SKM-1 treated with dmso at 0.1 percent for 144 hours (cell line): ENCODE measurements around the gene POLR2L.

Source experiments
- DNase-seq: peaks from one replicate; lab custom pipeline; 2025; ENCODE audit not compliant: unreplicated experiment; lab: John Stamatoyannopoulos, UW

Gene POLR2L

GRCh38 chr11:855796-856195, 13.5 kb upstream of the POLR2L start:
- DNase-seq = no peak

GRCh38 chr11:855330-855674, 13.0 kb upstream of the POLR2L start:
- DNase-seq = no peak

- no peak for DNase-seq
Observed at GRCh38 chr11:854601-855329, 12.4 kb upstream of the POLR2L start.

- DNase-seq = no peak
Observed at GRCh38 chr11:853682-854448, 11.5 kb upstream of the POLR2L start.

GRCh38 chr11:852762-853161, 10.4 kb upstream of the POLR2L start:
- DNase-seq = no peak

- no peak for DNase-seq
Observed at GRCh38 chr11:850775-851763, 8.7 kb upstream of the POLR2L start.

- DNase-seq = no peak
Observed at GRCh38 chr11:849951-850774, 7.8 kb upstream of the POLR2L start.

- DNase-seq = no peak
Observed at GRCh38 chr11:849104-849824, 6.9 kb upstream of the POLR2L start.

- DNase-seq = no peak
Observed at GRCh38 chr11:848380-848931, 6.1 kb upstream of the POLR2L start.

GRCh38 chr11:847876-848275, 5.5 kb upstream of the POLR2L start:
- DNase-seq = no peak

GRCh38 chr11:846496-847098, 4.3 kb upstream of the POLR2L start:
- no peak for DNase-seq

- no peak for DNase-seq
Observed at GRCh38 chr11:845872-846495, 3.7 kb upstream of the POLR2L start.

GRCh38 chr11:844693-845644, 2.6 kb upstream of the POLR2L start:
- DNase-seq = no peak

- DNase-seq = peak; percentile 41
Observed at GRCh38 chr11:843818-844692, 1.7 kb upstream of the POLR2L start.

GRCh38 chr11:843086-843734, 881 bp upstream of the POLR2L start:
- no peak for DNase-seq

GRCh38 chr11:841981-842369, 354 bp downstream of the POLR2L start:
- no peak for DNase-seq
